ENCODE results near the gene RAB29.

The RAB29 gene

DNA sequence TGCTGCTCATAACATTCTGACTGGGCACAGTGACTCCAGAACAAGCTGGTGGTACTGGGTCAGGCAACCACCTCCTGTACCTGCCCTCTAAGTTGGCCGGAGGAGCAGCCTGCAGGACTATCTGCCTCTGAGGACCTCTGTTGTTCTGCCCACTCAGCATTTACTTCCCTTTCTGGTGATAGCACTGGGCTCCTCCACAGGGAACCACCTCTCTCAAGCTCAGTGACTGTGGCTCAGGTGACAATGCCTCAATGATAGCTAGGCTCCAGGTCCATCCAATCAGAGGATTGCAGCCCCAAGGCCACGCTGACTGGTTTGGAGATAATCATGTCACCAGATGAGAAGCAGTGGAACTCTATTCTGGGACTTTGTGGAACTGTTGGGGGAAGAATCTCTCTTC, 21.9 kb upstream of the RAB29 start:
- in situ Hi-C loops (cut with MboI; ENCODE audit: low sequenced_read_pairs), result loop anchor here (10.0 to 25.0 kb wide), 2 partner anchors 188 to 315 kb away; partner anchors contain the start of gene AVPR1B

DNA sequence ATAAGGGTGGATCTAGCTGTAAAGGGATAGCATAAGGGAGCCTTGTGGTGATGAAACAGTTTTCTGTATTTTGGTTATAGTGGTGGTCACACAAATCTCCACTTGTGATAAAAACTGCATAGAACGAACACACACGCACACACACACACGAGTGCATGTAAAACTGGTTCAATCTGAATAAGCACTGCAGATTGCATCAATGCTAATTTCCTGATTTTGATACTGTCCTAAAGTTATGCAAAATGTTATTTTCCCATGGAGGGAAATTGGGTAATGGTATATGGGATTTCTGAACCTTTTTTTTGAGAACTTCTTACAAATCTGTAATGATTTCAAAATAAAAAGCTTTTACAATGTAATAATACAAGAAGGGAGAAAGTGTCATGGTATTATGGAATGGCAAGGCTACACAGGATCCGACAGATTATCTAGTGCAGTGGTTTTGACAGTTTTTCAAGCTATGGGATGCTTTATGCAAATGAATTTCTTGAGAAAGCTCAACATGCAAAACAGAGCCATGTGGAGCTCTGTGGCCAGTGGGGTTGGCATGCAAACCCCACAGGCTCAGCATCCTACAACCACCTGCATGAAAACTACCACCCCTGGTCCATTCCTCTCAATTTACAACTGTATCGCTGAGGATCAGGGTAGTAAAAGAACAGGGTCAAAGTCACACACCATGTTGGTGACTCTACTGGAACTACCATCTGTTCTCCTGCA, 18.9 kb upstream of the RAB29 start:
- in situ Hi-C loops (cut with MboI; ENCODE audit: low sequenced_read_pairs), result loop anchor here (10.0 to 25.0 kb wide), 2 partner anchors 191 to 318 kb away; partner anchors contain the start of gene AVPR1B

GRCh38 chr1:205792961-205793673, 17.8 kb upstream of the RAB29 start:
- in situ Hi-C loops (cut with MboI; ENCODE audit: low sequenced_read_pairs), result loop anchor here (10.0 to 25.0 kb wide), 2 partner anchors 192 to 319 kb away; partner anchors contain the start of gene AVPR1B

DNA sequence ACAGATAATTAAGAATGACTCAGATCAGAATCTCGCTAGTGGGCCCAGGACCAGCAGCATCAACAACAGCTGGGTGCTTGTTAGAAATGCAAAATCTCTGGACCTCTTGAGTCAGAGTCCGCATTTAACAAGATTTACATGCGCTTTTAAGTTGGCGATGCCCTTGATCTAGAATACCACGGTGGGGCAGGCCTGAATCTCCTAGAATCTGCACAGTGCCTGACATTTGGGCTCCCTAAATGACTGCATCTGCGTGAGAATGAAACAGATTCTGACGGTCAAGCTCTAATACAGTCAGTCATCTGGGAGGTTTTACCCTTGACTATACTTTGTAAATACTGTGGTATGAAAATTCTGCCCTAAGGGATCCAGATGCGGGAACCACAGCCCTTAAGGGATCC, 17.2 kb upstream of the RAB29 start:
- in situ Hi-C loops (cut with MboI; ENCODE audit: low sequenced_read_pairs), result loop anchor here (10.0 to 25.0 kb wide), 2 partner anchors 192 to 320 kb away; partner anchors contain the start of gene AVPR1B

- in situ Hi-C loops (cut with MboI; ENCODE audit: low sequenced_read_pairs), result loop anchor here (10.0 to 25.0 kb wide), 2 partner anchors 193 to 321 kb away; partner anchors contain the start of gene AVPR1B
Observed at GRCh38 chr1:205791568-205792180, 16.4 kb upstream of the RAB29 start.

GRCh38 chr1:205787287-205787916, 12.1 kb upstream of the RAB29 start:
- in situ Hi-C loops (cut with MboI; ENCODE audit: low sequenced_read_pairs), result loop anchor here (25.0 kb wide), 1 partner anchor 325 kb away; the partner anchor contains the start of gene AVPR1B

- in situ Hi-C loops (cut with MboI; ENCODE audit: low sequenced_read_pairs), result loop anchor here (25.0 kb wide), 1 partner anchor 326 kb away; the partner anchor contains the start of gene AVPR1B
Observed at GRCh38 chr1:205786601-205787000, 11.3 kb upstream of the RAB29 start.

DNA sequence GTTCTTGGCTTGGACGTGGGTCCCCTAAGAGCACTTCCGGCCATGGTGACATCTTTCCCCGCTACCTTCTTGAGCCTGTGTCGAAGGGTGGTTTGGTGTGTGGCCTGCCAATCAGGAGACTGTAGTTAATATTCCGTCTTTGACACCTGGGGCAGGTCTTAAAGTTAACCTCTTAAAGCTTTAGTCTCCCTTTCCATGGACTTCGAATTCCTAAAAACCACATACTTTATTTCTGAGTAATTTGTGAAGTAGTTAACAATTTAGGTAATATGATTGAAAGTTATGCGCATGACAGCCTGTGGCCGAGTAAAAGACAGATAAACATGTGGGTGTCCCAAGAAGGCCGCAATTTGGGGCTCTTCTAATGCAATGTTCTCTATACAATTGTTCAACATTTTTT, 10.2 kb upstream of the RAB29 start:
- in situ Hi-C loops (cut with MboI; ENCODE audit: low sequenced_read_pairs), result loop anchor here (25.0 kb wide), 1 partner anchor 327 kb away; the partner anchor contains the start of gene AVPR1B

GRCh38 chr1:205783904-205784303, 8.6 kb upstream of the RAB29 start:
- in situ Hi-C loops (cut with MboI; ENCODE audit: low sequenced_read_pairs), result loop anchor here (25.0 kb wide), 1 partner anchor 328 kb away; the partner anchor contains the start of gene AVPR1B

- in situ Hi-C loops (cut with MboI; ENCODE audit: low sequenced_read_pairs), result loop anchor here (25.0 kb wide), 1 partner anchor 329 kb away; the partner anchor contains the start of gene AVPR1B
Observed at GRCh38 chr1:205783433-205783795, 8.1 kb upstream of the RAB29 start.

GRCh38 chr1:205782627-205783432, 7.5 kb upstream of the RAB29 start:
- in situ Hi-C loops (cut with MboI; ENCODE audit: low sequenced_read_pairs), result loop anchor here (25.0 kb wide), 1 partner anchor 329 kb away; the partner anchor contains the start of gene AVPR1B

DNA sequence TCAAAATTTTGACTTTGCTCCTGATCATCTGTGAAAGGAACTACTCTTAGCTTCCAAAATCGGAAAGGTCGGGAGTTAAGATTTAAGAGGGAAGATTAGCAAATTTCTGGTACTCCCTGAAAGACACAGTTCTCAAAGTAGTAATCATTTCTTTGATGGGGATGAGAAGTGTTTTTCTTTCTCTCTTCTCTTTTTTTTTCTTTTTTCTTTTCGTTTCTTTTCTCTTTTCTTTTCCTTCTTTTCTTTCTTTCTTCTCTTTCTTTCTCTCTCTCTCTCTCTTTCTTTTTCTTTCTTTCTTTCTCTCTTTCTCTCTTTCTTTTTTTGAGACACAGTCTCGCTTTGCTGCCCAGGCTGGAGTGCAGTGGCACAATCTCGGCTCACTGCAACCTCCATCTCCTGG, 5.1 kb upstream of the RAB29 start:
- in situ Hi-C loops (cut with MboI; ENCODE audit: low sequenced_read_pairs), result loop anchor here (25.0 kb wide), 1 partner anchor 332 kb away; the partner anchor contains the start of gene AVPR1B

DNA sequence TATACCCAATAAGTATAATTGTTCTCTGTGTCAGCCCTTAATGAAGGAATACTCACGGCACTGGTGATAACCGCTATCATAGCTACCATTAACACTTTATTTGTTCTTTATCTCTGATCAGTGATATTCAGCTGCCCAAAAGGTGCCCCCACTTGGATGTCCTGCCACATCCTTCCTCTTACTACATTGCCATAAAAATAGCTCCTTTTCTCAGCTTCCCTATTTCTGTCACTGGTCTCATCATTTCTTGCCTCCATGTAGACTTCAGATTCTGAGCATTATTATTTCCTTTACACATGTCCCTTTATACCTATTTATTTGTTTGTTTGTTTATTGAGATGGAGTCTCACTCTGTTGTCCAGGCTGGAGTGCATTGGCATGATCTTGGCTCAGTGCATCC, 2.7 kb upstream of the RAB29 start:
- in situ Hi-C loops (cut with MboI; ENCODE audit: low sequenced_read_pairs), result loop anchor here (25.0 kb wide), 1 partner anchor 334 kb away; the partner anchor contains the start of gene AVPR1B

GRCh38 chr1:205775717-205776056, 405 bp upstream of the RAB29 start:
- in situ Hi-C loops (cut with MboI; ENCODE audit: low sequenced_read_pairs), result loop anchor here (25.0 kb wide), 1 partner anchor 337 kb away; the partner anchor contains the start of gene AVPR1B

DNA sequence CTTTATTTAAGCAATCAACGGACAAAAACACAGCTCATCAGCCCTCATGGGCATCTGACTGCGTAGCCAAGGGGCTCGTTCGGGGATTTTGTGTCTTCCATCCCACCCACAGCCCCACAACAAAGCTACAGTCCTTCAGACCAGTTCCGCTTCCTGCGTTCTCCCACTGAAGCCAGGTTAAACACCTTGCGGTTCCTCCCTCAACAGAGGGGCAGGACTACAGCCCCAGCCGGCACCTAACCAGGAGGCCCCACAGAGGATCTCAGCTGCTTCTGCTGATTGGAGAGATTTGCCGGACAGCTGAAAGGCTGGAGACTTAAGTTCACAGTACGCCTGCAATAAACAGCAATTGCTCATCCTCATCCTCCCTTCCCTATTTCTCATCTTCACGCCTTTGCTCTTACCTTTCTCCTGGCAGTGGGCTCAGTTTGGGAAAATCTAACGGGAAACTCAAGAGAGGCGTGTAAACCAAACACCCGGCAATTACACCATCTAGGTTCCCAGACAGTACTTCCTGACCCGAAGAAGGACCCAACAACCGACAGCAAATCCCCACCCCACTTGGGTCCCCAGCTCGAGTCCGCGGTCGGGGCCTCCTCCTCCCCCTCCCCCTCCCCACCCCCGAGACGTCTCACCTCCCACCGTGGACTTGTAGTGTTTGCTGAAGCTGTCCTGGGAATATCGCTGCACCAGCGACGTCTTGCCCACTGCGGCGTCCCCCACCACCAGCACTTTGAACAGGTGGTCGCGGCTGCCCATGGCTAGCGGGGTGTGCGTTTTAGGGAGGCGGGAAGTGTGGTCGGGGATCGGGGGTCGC, 876 bp downstream of the RAB29 start:
- in situ Hi-C loops (cut with MboI; ENCODE audit: low sequenced_read_pairs), result loop anchor here (25.0 kb wide), 1 partner anchor 338 kb away; the partner anchor contains the start of gene AVPR1B

GRCh38 chr1:205772607-205773032, 2.7 kb downstream of the RAB29 start:
- in situ Hi-C loops (cut with MboI; ENCODE audit: low sequenced_read_pairs), result no loop called here

GRCh38 chr1:205770618-205771017, 4.7 kb downstream of the RAB29 start:
- in situ Hi-C loops (cut with MboI; ENCODE audit: low sequenced_read_pairs), result no loop called here

- in situ Hi-C loops (cut with MboI; ENCODE audit: low sequenced_read_pairs), result no loop called here
Observed at GRCh38 chr1:205769641-205770365, 5.5 kb downstream of the RAB29 start.

All from HL-60/S4 treated with phorbol 12-myristate 13-acetate at 8.2 ng/mL for 4 days and 3 days (cell line).